Measurements from ENCODE around the gene GMIP.
A peak's percentile ranks its signal among the peaks of the same experiment; 100 is the strongest.
"Not testable (repeated sequence)": the region's sequence is repeated elsewhere in the genome, so short reads cannot be mapped to it uniquely, and the experiment has no call there.

Gene GMIP

DNA sequence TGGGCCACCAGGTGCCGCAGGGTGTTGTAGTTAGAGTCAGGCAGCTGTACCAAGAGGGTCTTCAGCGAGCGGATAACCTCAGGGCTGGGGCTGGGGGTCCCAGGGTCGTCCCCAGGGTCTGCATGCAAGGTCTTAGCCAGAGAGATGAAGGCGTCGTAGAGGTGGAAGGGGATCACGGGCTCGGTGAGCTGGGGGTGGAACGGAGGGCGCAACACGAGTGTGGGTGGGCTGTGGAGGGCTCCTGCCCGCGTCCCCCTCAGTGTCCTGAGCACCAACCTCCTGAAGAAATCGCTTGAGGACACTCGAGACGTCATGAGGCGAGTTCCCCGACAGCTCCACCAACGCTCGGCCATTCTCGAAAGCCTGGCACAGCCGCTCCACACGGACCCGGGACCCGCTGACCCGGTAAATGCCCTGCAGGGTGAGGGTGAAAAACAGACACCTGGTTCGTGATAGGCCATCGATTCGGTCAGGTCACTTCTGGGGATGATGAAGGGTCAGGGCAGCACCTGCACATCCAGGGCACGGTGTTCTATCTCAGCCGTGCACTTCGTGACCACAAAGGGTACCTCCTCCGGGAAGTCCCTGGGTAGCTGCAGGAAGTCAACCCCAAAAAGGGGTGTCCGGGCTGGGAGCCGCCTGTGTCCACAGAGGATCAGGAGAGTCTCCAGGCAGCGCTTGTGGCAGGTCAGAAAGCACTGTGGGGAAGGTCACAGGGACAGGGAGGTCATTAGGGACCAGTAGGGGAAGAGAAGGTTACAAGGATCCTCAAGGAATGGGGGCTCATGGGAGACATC lies 8.7 kb downstream of the GMIP start:
- no peak for DNase-seq

DNA sequence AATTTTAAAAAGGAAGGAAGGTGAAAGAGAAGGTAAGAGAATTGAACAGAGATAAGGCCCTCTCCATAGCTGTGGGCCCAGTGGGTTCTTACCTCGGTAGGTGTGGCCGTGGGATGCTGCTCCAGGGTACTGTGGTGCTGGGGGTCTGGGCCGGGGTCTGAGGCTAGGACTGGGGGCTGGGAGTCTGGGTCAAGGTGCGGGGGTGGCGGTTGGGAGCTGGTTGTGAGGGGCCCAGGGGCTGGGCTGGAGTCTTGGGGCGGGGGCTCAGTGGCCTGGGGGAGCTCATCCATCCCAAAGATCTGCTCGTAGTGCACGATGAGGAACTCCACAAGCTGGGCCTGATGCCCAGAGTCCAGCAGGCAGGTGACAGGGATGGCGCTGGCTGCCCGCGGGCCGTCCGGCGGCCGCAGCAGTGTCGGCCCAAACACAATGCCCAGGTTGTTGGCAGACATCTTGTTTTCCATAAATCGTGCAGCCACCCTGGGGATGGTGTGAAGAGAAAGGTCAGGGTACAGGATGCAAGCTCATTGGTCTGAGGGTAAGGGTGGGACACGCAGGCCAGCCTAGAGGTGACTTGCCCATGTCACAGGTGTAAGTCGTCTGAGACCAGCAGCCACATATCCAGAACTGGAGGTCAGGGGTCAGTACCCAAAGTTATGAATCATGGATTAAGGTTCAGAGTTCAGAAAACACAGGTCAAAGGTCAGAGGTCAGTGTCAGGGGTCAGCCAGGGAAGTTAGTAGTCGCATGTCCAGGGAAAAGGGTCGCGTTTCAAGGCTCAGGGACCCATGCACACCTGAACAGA lies 9.5 kb downstream of the GMIP start:
- DNase-seq, result no peak

DNA sequence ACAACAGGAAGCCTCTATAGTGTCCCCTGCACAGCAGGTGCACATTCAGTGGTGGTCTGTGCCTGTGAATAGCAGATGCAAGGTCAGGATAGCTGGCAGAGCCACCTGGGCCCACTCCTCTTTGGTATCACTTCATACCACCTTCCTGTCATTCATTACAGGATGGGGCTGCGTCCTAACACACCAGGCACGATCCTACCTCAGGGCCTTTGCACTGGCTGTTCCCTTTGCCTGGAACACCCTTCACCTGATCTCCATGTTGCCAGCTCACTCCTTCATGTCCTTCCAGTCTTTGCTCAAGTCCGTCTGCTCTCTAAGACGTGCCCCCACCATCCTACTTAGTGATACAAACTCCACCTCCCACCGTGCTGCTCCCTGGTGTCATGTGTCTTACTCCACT lies 10.8 kb downstream of the GMIP start:
- DNase-seq, result no peak

DNA sequence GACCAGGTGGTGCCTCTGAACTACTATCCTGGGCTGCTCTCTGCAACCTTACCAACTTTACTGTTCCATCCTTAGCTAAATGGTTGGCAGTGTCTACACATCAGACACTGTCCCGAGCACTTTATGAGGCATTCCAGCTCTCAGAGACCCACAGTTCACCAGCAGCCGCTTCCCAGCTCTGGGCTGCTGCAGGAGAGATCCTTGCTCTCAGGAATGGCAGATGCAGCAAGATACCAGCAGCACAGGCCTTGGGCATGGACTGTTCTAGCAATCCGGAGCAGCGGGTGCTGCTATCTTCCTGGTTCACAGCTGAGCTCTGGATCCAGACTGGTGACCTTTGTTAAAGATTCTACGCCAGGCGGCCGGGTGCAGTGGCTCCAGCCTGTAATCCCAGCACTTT lies 12.1 kb downstream of the GMIP start:
- DNase-seq, result no peak

DNA sequence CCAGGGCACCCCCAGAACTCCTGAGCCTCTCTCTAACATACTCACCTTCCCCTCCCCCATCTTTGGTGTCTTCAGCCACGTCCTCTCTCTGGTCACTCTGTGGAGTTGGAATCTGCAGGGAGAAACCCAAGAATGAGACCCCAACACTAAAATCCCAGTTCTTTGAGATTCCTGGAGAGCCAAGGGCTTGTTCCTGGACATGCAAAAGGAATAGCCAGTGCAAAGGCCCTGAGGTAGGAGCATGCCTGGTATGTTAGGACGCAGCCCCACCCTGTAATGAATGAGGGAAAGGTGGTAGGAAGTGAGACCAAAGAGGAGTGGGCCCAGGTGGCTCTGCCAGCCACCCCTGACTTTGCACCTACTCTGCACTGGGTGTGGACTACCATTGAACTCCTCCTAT lies 13.0 kb downstream of the GMIP start:
- no peak for DNase-seq

DNA sequence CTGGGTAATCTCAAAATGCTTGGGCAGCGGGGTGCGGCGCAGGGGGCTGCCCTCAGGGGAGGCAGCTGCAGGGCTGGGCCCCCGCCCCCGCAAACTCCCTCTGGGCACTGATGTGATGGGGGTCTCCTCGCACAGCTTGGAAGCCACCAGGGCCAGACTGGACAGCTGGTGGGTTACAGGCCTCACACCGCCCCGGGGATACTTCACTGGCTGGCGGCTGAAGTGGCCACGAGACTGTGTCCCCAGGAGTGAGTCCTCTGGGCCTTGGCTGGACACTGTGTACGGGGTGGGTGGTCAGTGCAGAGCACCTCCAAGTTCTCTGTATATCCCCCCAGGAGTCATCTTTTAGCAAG lies 13.4 kb downstream of the GMIP start:
- no peak for DNase-seq

DNA sequence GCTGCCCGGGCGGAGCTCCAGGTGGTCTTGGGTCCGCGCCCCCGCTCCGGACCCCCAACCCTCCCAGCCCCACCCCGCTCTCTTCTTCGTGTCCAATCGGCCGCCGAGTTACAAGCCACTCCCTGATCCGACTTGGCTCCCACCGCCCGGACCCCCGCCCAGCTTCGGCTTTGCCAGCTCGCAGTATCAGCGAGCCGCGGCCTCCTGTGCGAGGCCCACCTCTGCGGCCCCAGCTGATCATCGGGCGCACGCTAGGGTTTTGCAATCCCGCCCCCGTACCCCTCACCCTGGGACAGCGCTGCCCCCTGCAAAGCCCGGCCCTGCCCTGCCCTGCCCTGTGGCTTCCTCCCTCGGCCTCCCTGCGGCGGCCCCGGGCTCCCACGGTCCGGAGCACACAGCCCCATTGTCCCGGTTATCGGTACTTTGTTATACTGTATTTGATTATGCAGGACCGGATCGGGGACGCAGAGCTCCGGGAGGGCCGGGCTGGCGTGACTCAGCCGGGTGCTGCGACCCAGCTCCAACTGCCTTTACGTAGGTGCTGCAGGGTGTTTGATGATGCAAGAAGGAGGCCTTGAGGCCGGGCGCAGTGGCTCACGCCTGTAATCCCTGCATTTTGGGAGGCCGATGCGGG lies 14.8 kb downstream of the GMIP start:
- DNase-seq, result no peak

DNA sequence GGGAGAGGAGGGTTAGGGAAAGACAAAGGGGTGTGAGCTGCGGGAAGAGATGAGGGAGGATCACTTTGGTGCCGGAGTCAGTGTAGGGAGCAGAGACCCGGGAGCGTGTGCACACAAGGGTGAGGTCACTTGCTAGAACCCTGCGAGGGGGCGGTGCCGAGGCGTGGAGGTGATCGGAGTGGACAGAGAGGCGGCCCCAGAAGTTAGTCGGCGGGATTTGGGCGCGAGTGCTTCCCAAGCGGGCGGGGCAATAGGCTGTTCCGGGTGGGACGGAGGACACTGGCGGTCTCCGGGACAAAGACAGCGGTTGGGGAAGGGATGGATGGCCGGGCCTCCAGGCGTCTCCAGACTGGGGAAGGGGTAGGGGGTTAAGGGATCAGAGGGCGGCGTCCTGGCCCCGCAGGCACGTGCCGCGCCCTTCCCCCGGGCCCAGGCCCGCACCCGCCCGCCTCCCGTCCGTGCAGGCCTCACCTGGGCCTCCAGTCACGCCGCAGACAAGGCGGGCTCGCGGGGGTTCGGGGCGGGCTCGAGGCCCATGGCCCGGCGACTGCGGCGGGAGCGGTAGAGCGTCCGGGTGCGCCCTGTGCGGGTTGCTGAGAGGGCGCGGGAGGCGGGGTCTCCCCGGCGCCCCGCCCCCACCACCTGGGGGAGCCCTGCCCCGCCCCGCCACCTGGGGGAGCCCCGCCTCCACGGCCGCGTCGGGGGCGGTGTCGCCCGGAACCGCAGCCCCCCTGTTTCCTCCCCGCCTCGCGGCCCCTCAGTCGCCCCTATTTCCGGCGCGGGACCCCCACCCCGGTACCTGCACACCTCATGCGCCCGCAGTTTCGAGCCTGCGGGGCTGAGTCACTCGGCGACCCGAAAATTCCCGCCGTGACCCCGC lies 15.6 kb downstream of the GMIP start, which contains the start of gene LPAR2:
Gene LPAR2 (minus strand): TSS at position 600 of the 880 bp plus-strand sequence. CDS start 945 bp downstream, outside the sequence.
- no peak for DNase-seq

DNA sequence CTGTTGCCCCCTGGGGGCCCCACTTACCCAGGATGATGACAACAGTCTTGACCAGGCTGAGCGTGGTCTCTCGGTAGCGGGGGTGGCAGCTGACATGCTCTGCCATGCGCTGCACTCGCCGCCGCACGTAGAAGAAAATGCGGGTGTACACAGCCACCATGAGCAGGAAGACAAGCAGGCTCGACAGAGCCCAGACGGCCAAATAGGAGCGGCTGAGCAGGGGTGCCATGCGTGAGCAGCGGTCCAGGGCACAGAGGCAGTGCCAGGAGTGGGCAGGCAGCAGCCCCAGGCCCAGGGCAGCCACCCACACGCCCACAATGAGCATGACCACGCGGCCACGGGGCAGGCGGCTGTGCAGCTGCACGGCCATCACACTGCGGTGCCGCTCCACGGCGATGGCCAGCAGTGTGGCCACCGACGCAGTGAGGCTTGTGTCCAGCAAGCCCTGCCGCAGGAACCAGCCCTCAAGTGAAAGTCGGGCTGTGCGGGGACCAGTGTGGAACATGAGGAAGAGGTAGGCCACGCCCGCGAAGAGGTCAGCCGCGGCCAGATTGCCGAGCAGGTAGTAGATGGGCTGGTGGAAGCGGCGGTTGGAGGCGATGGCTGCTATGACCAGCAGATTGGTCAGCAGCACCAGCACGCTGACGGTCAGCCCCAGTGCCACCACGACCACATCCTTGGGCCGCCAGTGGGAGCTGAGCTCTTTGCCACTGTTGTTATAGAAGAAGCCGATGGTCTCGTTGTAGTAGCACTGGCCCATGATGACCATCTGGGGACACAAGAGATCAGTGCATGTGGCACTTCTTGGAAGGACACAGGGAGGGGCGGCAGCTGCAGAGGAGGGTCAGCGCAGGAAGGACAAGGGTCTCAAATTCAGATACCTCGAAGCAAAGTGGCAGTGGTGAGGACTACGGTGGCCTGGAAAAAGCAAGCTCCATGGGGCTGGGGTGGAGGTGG lies 16.7 kb downstream of the GMIP start:
- DNase-seq, result no peak

DNA sequence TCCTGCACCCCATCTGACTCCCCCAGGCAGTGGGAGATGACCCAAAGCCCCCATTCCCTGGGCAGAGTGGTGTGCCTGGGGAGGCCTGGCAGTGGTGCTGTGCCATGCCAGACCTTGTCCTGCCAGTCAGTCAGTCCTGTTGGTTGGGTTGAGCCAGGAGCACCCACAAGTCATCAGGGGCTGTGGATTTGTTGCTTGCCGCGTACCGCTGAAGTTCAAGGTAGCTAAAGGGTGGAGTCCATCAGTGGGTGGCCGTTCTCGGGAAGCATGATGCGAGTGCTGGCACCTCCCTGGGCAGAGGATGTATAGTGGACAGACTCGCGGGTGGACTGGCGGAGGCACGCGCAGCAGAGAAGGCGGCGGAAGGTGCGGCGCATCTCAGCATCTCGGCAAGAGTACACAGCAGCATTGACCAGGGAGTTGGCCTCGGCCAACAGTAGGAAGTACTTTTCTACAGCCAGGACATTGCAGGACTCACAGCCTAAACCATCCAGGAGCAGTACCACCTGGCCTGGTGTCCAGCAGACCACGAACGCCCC lies 19.4 kb downstream of the GMIP start:
- DNase-seq, result no peak

DNA sequence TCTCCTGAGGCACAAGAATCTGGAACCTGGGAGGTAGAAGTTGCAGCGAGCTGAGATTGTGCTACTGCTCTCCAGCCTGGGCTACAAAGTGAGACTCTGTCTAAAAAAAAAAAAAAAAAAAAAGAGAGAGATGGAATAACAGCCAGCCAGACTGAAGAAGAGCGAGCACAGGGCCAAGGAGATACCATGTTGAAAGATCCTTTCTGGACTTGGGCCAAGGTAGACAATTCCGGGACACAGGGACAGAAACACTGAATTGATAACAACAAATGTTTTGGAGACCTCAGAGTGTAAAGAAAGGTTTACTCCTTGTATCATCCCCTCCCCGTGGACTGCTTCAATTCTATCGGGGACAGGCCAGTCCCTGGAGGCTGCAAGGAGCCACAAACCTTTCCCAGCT lies 20.1 kb downstream of the GMIP start:
- no peak for DNase-seq

DNA sequence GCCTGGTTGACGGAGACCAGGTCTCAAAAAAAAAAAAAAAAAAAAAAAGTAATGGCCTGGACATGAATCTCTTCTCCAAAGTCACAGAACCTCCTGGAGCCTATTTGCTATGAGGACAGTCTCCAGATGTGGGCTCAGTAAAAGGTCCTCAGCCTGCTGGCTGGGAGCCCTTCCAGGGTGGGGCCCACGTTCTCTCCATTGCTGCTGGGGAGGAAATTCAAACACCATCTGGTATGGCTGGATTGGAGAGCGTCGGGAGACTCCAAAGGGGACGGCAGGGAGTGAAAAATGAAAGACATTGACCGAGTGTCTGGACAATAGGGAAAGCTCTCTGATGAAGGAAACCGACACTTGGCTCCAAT lies 23.6 kb downstream of the GMIP start:
- DNase-seq, result no peak

DNA sequence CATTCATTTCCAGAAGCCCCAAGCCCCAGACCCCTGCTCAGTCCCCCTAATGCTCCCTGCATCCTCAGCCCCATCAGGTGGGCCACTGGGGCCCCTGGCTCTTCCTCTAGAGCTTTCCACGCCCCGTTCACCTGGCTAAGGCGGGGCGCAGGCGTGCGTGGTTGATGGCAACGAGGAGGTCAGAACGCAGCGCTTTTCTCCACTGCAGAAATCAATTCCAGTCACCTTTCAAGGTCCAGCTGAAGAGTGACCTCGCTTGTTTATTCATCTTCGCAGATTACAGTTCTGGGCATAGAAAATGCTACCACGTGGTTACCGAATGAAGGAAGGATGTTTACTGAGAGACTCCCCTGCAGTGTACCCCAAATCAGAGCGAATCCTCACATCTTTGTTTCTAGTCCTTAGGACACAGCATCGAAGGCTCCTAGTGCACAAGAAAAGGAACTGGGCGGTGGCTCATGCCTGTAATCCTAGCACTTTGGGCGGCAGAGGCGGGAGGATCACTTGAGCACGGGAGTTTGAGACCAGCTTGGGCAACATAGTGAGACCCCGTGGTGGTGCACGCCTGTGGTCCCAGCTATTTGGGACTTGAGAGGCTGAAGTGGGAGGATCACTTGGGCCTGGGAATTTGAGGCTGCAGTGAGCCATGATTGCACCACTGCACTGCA lies 24.1 kb downstream of the GMIP start:
- DNase-seq, result no peak

DNA sequence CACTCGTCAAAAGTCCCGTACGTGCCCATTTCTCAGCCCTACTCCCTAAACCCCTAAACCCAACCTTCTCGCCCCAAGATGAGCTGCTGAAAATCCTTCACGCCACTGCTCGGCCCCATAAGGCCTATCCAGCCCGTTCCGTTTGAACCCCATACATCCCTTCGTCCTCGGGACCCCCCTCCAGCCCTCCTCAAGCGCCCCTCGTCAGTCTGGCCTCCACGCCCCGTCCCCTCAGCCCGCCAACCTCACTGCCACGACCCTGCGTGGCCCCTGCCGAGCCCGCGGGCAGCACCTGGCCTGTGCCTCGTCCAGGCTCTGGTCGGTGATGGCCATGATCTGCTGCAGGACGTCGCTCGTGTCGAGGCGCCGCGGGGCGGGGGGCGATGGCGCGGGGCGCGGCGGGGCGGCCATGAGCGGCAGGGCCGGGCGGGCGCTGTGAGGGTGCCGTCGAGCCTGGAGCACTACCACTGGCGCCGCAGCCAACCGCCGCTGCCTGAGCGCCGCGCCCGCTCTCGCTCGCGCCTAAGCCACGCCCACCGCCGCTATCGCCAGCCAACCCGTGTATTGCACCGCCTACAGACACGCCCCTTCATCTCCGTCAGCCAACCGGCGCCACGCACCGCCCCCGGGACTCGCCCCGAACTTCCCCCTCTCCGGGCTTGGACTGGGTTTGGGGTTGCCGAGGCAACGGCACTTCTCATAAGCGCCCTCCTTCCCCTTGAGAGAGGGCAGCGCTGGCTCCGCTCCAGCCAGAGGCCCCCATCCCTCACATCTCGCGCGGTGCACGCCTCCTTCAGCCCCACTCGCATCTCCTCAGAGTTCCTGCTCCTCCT lies 25.0 kb downstream of the GMIP start, which contains the start of gene PBX4:
Gene PBX4 (minus strand): TSS at position 469 of the 833 bp plus-strand sequence. CDS start 58 bp downstream, at position 411.
- peak; percentile 81 for DNase-seq

DNA sequence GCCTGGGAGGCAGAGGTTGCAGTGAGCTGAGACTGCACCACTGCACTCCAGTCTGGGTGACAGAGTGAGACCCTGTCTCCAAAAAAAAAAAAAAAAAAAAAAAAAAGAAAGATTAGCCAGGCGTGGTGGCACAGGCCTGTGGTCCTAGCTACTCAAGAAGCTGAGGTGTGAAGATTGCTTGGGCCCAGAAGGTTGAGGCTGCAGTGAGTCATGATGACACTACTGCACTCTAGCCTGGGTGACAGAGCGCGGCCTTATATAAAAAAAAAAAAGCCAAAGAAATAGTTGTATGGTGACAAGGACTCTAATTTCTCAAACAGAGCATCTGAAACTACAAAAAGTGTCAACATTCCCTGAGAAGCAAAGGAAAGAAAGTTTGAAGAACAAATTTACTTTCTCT lies 28.4 kb downstream of the GMIP start:
- no peak for DNase-seq

DNA sequence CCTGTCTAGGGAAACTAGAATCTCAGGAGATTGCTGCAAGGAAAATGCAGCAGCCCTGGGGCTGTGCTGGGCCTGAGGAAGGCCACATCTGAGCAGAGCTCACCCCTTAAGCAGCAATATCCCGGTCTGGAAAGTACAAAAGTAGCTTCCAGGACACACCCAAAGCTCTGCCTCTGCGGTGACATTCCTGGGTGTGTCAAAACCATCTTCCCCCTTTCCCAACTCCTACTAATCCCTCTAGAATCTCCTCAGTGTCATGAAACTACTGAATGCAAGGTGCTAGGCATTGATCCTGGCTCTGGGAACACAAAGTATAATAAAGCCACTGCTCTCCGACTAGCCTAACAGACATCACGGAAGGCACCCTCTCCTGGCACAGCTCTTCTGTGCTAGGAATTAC lies 30.0 kb downstream of the GMIP start:
- no peak for DNase-seq

DNA sequence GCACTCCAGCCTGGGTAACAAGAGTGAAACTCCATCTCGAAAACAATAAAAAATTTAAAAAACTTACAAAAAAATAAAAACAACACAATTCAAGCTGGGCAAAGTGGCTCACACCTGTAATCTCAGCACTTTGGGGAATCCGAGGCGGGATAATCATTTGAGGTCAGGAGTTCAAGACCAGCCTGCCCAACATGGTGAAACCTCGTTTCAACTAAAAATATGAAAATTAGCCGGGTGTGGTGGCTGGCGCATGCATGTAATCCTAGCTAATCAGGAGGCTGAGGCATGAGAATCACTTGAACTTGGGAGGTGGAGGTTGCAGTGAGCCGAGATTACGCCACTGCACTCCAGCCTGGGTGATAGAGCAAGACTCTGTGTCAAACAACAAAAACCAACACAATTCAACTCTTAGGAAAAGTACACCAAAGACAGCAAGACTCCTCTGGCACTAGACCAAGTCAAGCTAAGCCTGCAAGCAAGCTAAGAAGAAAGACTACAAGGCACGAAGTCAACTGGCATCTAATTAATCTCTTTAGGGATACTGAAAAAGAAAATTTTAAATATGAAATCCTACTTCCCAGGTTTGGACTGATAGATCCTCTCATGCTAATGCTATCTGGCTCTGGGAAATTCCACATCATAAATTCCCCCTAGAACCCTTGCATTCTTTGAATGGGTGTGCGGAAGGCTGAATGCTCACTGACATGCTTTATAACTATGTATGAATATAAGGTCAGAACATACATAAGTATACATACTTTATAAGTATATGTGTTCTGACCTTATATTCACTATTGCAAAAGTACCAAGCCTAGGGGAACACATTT lies 32.9 kb downstream of the GMIP start:
- DNase-seq, result no peak

DNA sequence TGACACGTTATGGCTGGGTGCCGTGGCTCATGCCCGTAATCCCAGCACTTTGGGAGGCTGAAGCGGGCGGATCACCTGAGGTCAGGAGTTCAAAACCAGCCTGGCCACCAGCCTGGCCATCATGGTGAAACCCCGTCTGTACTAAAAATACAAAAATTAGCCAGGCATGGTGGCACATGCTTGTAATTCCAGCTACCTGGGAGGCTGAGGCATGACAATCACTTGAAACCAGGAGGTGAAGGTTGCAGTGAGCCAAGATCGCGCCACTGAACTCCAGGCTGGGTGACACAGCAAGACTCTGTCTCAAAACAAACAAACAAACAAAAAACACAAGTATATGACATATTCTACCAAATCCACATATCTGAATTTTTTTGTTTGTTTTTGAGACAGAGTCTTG lies 36.8 kb downstream of the GMIP start:
- DNase-seq, result not testable (repeated sequence)

DNA sequence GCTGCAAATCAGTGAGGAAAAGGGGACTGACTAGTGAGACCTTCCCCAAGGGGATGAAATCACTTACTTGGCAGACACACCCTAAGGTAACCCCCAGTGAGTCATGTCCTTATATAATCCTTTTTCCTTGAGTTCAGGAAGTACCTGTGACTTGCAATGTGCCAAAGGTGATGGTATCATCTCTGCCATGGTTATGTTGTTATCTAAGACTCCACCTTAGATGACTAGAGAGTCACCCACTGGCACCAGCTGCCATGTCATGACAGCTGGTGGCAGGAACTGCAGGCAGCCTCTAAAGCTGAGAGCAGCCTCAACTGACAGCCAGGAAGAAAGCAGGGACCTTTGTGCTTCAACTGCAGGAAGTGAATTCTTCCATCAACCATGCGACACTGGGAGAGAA lies 37.4 kb downstream of the GMIP start:
- no peak for DNase-seq
